Measurements from ENCODE around the gene FUCA2. TPM values are rescaled to one million over a fixed set of nuclear protein-coding genes. Genes with fewer than 3 reads are reported as not detected.
"Not testable (repeated sequence)": the region's sequence is repeated elsewhere in the genome, so short reads cannot be mapped to it uniquely, and the experiment has no call there.

The FUCA2 gene
- total RNA-seq, 1 donor from 2014 or later: 71.0 TPM

DNA sequence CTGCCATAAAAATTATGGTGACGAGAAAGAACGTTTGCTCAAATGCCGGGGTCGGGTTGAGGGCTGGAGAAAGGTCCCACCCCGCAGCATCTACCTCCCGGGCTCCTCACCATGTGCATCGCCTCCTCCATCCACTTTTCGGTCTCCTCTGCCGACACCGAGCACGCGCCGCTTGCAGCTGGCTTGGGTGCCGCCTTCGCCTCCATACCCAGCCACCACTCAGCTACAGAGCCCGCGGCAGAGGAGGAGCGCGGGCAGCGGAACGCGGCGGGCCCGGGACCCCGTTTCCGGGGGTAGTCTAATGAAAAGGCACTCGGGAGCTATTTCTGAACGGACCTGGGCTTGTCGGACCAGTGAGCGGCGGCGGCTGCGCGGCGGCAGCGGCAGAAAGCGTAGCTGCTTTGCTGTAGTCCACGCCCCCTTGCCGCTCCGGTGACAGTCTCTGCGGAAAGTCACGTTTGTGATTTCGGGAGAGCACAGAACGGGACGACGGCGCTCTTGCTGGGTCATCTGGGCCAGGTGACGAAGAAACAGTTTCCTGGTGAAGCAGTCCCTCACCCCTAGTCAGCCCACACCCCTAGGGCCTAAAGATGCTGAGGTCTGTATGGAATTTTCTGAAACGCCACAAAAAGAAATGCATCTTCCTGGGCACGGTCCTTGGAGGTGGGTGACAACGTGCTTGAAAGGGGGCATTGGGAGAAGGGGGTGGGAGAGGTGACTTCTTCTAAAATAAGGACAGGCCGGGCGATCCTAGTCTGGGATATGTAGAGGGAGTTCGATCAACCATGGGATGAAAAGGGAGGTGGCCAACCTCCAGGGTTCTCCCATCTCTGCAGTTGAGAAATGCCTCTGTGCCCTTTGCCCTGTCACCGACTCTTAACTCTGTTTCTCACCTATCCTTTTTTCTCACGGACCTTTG lies 60.8 kb downstream of the FUCA2 start, which contains the start of the genes ADAT2 and PEX3:
Gene ADAT2 (minus strand): TSS at position 243 of the 919 bp plus-strand sequence. CDS start 37 bp downstream, at position 206.
Gene PEX3 (plus strand): TSS at position 353 of the 919 bp plus-strand sequence. CDS start 238 bp downstream, at position 591.
- DNase-seq (ENCODE audit: low read depth): peak; percentile 73
- TF ChIP-seq, protein P1, sequence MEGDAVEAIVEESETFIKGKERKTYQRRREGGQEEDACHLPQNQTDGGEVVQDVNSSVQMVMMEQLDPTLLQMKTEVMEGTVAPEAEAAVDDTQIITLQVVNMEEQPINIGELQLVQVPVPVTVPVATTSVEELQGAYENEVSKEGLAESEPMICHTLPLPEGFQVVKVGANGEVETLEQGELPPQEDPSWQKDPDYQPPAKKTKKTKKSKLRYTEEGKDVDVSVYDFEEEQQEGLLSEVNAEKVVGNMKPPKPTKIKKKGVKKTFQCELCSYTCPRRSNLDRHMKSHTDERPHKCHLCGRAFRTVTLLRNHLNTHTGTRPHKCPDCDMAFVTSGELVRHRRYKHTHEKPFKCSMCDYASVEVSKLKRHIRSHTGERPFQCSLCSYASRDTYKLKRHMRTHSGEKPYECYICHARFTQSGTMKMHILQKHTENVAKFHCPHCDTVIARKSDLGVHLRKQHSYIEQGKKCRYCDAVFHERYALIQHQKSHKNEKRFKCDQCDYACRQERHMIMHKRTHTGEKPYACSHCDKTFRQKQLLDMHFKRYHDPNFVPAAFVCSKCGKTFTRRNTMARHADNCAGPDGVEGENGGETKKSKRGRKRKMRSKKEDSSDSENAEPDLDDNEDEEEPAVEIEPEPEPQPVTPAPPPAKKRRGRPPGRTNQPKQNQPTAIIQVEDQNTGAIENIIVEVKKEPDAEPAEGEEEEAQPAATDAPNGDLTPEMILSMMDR (IDR thresholded peaks at IDR 0.05; ENCODE audit: insufficient read depth, low read length, poor library complexity, severe bottlenecking): no peak
- no peaks in the 10 kb centered on the region for H3K27me3 ChIP-seq (ENCODE audit: control insufficient read depth, insufficient read depth, low read length)
- H3K36me3 ChIP-seq (ENCODE audit: control insufficient read depth, insufficient read depth, low read length): no peaks in the 10 kb centered on the region
- H3K4me3 ChIP-seq (ENCODE audit: low read depth, low read length): peak within 1 kb of the TSS; percentile 82

DNA sequence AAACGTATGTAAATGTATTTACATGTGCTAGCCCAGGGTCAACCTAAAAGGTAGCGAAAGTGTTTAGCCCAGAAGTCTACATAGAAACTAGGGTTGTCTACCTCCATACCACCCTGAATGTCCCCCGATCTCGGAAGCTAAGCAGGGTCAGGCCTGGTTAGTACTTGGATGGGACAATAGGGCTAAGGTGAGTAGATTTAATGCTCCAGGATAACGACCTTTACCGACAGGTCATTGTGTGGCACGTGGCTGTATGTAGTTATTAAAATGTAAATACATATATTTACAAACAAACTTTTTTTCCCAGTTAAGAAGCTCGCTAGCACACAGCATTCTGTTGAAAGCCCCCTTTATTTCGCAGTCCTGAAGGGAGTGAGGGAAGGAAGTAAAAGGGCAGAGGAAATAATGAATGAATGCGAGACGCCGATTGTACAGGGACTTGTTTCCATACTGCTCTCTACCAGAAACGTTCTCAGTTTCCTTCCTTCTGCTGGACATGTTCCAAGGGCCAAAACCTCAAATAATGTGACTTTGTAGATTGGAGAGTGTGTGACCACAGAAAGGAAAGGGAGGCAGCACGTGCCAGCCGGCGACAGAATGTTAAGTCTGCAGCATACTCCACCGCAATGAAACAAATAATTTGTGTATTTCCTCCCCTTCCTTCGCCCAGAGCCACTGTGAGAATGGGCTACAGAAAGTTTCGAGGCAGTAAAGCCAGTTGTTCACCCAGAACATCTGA lies 61.6 kb downstream of the FUCA2 start:
- no peaks in the 10 kb centered on the region for H3K36me3 ChIP-seq (ENCODE audit: control insufficient read depth, insufficient read depth, low read length)
- H3K4me3 ChIP-seq (ENCODE audit: low read depth, low read length): peak overlapping the region; percentile 82
- TF ChIP-seq, protein P1 (IDR thresholded peaks at IDR 0.05; ENCODE audit: insufficient read depth, low read length, poor library complexity, severe bottlenecking): no peak
- DNase-seq (ENCODE audit: low read depth): no peak
- H3K27me3 ChIP-seq (ENCODE audit: control insufficient read depth, insufficient read depth, low read length): no peaks in the 10 kb centered on the region

DNA sequence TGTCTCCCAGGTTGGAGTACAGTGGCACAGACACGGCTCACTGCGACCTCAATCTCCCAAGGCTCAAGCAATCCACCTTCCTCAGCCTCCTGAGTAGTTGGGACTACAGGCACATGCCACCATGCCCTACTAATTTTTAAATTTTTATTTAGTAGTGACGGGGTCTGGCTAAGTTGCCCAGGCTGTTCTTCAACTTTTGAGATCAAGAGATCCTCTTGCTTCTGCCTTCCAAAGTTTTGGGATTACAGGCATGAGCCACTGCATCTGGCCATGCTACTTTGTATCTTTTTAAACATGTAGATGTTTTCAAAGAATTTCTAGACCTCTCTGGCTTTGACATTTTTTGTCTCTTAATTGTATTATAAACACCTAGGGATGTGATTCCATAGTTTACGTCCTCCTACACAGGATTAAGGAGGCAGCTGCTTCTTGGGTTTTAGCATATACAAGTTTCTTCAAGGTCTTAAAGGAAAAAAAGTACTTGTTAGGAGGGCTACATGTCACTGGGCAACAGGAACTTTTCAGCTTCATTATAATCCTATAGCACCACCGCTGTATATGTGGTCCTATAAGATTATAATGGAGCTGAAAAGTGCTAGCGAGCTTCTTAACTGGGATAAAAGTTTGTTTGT lies 62.3 kb downstream of the FUCA2 start:
- TF ChIP-seq, protein P1 (IDR thresholded peaks at IDR 0.05; ENCODE audit: insufficient read depth, low read length, poor library complexity, severe bottlenecking): no peak

DNA sequence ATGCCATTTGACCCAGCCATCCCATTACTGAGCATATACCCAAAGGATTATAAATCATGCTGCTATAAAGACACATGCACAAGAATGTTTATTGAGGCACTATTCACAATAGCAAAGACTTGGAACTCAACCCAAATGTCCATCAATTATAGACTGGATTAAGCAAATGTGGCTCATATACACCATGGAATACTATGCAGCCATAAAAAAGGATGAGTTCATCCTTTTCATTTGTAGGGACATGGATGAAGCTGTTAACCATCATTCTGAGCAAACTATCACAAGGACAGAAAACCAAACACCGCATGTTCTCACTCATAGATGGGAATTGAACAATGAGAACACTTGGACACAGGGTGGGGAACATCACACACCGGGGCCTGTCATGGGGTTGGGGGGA lies 63.7 kb downstream of the FUCA2 start:
- not testable (repeated sequence) for DNase-seq (ENCODE audit: low read depth); H3K36me3 ChIP-seq (ENCODE audit: control insufficient read depth, insufficient read depth, low read length); H3K27me3 ChIP-seq (ENCODE audit: control insufficient read depth, insufficient read depth, low read length); H3K4me3 ChIP-seq (ENCODE audit: low read depth, low read length)

More for the DNA sequence above, 62.3 kb downstream of the FUCA2 start:
- no peaks in the 10 kb centered on the region for H3K27me3 ChIP-seq (ENCODE audit: control insufficient read depth, insufficient read depth, low read length)
- peak overlapping the region; percentile 82 for H3K4me3 ChIP-seq (ENCODE audit: low read depth, low read length)
- DNase-seq (ENCODE audit: low read depth): no peak
- H3K36me3 ChIP-seq (ENCODE audit: control insufficient read depth, insufficient read depth, low read length): no peaks in the 10 kb centered on the region

Other genes with a start within 250 kb of the FUCA2 start
- 5.6 and 9.1 TPM in 2 replicates for gene ADAT2, start 61.0 kb downstream of the FUCA2 start, total RNA-seq
- 11.4 and 24.4 TPM in 2 replicates for gene PEX3, start 60.9 kb downstream of the FUCA2 start, total RNA-seq
- gene PHACTR2, start 166.2 kb upstream of the FUCA2 start, total RNA-seq: 19.6 and 29.4 TPM in 2 replicates

Data from kidney epithelial cell (primary cell).